HepG2 (cell line): Measurements from ENCODE around the gene DND1. TPM values are rescaled to one million over a fixed set of nuclear protein-coding genes. Genes with fewer than 3 reads are reported as not detected.

Source experiments
- HNRNPUL1 ChIP-seq: fragments of 200-400 bp; formaldehyde crosslinking; IDR thresholded peaks from 2 replicates; pipeline ENCODE4 v1.6.1; 2017; ENCODE audit warnings: low read depth, mild to moderate bottlenecking, low read length, moderate library complexity
- HOXA3 ChIP-seq: sonication (generic); formaldehyde crosslinking; IDR thresholded peaks from 2 replicates; pipeline ENCODE4 v1.5.0; 2020; ENCODE audit warnings: missing genetic modification reagents
- KMT2B ChIP-seq: IDR thresholded peaks from 2 replicates; pipeline ENCODE4 v1.6.1; 2016; ENCODE audit warnings: missing genetic modification reagents, missing compliant biosample characterization
- MZF1 ChIP-seq: sonication (generic); formaldehyde crosslinking; IDR thresholded peaks from 2 replicates; pipeline ENCODE4 v1.8.1; 2023; ENCODE audit warnings: mild to moderate bottlenecking, missing genetic modification reagents, borderline replicate concordance
- NR3C1 ChIP-seq: sonication (generic); formaldehyde crosslinking; IDR thresholded peaks from 2 replicates; pipeline ENCODE4 v1.4.0; 2020; ENCODE audit warnings: missing genetic modification reagents
- PHB2 ChIP-seq: fragments of 450-650 bp; IDR thresholded peaks from 2 replicates; pipeline ENCODE4 v1.6.1; 2018; ENCODE audit not compliant: partially characterized antibody
- SRF ChIP-seq: IDR thresholded peaks from 2 replicates; pipeline ENCODE4 v1.6.1; 2011; ENCODE audit warnings: mild to moderate bottlenecking, low read depth, low read length, moderate library complexity
- TFDP2 ChIP-seq: sonication (generic); formaldehyde crosslinking; IDR thresholded peaks from 2 replicates; pipeline ENCODE4 v1.4.0; 2020; ENCODE audit warnings: missing genetic modification reagents
- ZNF143 ChIP-seq: sonication (generic); formaldehyde crosslinking; IDR thresholded peaks from 2 replicates; pipeline ENCODE4 v1.4.0; 2020; ENCODE audit warnings: missing genetic modification reagents
- ZNF253 ChIP-seq: sonication (generic); formaldehyde crosslinking; IDR thresholded peaks from 2 replicates; pipeline ENCODE4 v1.8.0; 2022; ENCODE audit warnings: mild to moderate bottlenecking, missing genetic modification reagents, borderline replicate concordance
- ZNF431 ChIP-seq: sonication (generic); formaldehyde crosslinking; IDR thresholded peaks from 2 replicates; pipeline ENCODE4 v1.9.0; 2022; ENCODE audit warnings: missing genetic modification reagents, low read depth, mild to moderate bottlenecking, borderline replicate concordance
- ZNF646 ChIP-seq: sonication (generic); formaldehyde crosslinking; IDR thresholded peaks from 2 replicates; pipeline ENCODE4 v1.9.0; 2021; ENCODE audit warnings: mild to moderate bottlenecking, missing genetic modification reagents
- ZNF75D ChIP-seq: sonication (generic); formaldehyde crosslinking; IDR thresholded peaks from 2 replicates; pipeline ENCODE4 v1.8.1; 2023; ENCODE audit warnings: missing genetic modification reagents, mild to moderate bottlenecking, borderline replicate concordance
- polyA plus RNA-seq, 8 experiments: library from polyadenylated mRNA; depleted of rRNA in 3 of 8; stranded (reverse) in 7 of 8; unstranded in 1 of 8; fragments of >200 nt; fragmentation: Illumina TruSeq in 4 of 8; extraction: Trizol in 4 of 8; gene quantifications; 2 replicates each; pipeline versions ENCODE4 v1.2.1 to v1.2.3, GENCODE V29; 2011 to 2016; ENCODE audit warnings: low read depth in 4 of 8, missing spikeins in 1 of 8, mixed read lengths in 1 of 8; ENCODE audit not compliant: insufficient read depth in 1 of 8
- total RNA-seq, 5 experiments: library from RNA; depleted of rRNA; stranded (reverse); fragments of >200 nt; fragmentation: Illumina TruSeq; extraction: Trizol; gene quantifications; 2 replicates each; pipeline ENCODE4 v1.2.3, GENCODE V29; 2016; ENCODE audit warnings: low read depth in 1 of 5
- TF ChIP-seq, protein P1 (sequence below): sonication (generic); formaldehyde crosslinking; IDR thresholded peaks from 2 replicates; pipeline ENCODE4 v1.5.0; 2020; ENCODE audit warnings: mild to moderate bottlenecking, missing genetic modification reagents
- TF ChIP-seq, protein P2 (sequence below): sonication (generic); formaldehyde crosslinking; IDR thresholded peaks from 2 replicates; pipeline ENCODE4 v1.4.0; 2020; ENCODE audit warnings: missing genetic modification reagents
- TF ChIP-seq, protein P3 (sequence below): sonication (generic); formaldehyde crosslinking; IDR thresholded peaks from 2 replicates; pipeline ENCODE4 v1.5.0; 2020; ENCODE audit warnings: missing genetic modification reagents

Gene DND1
- total and polyA plus RNA-seq, 2 of the 13 experiments (the other 11 are each of a cell fraction or from before 2014, with no cell fraction given), result 0.48 to 0.55 TPM

- no peak for TF ChIP-seq ZNF431
- TF ChIP-seq, protein P1, sequence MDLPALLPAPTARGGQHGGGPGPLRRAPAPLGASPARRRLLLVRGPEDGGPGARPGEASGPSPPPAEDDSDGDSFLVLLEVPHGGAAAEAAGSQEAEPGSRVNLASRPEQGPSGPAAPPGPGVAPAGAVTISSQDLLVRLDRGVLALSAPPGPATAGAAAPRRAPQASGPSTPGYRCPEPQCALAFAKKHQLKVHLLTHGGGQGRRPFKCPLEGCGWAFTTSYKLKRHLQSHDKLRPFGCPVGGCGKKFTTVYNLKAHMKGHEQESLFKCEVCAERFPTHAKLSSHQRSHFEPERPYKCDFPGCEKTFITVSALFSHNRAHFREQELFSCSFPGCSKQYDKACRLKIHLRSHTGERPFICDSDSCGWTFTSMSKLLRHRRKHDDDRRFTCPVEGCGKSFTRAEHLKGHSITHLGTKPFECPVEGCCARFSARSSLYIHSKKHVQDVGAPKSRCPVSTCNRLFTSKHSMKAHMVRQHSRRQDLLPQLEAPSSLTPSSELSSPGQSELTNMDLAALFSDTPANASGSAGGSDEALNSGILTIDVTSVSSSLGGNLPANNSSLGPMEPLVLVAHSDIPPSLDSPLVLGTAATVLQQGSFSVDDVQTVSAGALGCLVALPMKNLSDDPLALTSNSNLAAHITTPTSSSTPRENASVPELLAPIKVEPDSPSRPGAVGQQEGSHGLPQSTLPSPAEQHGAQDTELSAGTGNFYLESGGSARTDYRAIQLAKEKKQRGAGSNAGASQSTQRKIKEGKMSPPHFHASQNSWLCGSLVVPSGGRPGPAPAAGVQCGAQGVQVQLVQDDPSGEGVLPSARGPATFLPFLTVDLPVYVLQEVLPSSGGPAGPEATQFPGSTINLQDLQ (CRISPR knock-in tag), result no peak
- no peak for TF ChIP-seq NR3C1 (CRISPR knock-in tag)
- TF ChIP-seq KMT2B (CRISPR knock-in tag), result no peak
- TF ChIP-seq SRF, result no peak
- TF ChIP-seq ZNF143 (CRISPR knock-in tag), result no peak
- TF ChIP-seq HOXA3 (CRISPR knock-in tag), result no peak
- TF ChIP-seq ZNF253 (CRISPR knock-in tag), result no peak
- TF ChIP-seq HNRNPUL1, result no peak
- no peak for TF ChIP-seq TFDP2
- TF ChIP-seq ZNF646 (CRISPR knock-in tag), result no peak
- TF ChIP-seq ZNF75D, result no peak
- TF ChIP-seq, protein P2, sequence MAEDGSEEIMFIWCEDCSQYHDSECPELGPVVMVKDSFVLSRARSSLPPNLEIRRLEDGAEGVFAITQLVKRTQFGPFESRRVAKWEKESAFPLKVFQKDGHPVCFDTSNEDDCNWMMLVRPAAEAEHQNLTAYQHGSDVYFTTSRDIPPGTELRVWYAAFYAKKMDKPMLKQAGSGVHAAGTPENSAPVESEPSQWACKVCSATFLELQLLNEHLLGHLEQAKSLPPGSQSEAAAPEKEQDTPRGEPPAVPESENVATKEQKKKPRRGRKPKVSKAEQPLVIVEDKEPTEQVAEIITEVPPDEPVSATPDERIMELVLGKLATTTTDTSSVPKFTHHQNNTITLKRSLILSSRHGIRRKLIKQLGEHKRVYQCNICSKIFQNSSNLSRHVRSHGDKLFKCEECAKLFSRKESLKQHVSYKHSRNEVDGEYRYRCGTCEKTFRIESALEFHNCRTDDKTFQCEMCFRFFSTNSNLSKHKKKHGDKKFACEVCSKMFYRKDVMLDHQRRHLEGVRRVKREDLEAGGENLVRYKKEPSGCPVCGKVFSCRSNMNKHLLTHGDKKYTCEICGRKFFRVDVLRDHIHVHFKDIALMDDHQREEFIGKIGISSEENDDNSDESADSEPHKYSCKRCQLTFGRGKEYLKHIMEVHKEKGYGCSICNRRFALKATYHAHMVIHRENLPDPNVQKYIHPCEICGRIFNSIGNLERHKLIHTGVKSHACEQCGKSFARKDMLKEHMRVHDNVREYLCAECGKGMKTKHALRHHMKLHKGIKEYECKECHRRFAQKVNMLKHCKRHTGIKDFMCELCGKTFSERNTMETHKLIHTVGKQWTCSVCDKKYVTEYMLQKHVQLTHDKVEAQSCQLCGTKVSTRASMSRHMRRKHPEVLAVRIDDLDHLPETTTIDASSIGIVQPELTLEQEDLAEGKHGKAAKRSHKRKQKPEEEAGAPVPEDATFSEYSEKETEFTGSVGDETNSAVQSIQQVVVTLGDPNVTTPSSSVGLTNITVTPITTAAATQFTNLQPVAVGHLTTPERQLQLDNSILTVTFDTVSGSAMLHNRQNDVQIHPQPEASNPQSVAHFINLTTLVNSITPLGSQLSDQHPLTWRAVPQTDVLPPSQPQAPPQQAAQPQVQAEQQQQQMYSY (CRISPR knock-in tag), result no peak
- TF ChIP-seq, protein P3, sequence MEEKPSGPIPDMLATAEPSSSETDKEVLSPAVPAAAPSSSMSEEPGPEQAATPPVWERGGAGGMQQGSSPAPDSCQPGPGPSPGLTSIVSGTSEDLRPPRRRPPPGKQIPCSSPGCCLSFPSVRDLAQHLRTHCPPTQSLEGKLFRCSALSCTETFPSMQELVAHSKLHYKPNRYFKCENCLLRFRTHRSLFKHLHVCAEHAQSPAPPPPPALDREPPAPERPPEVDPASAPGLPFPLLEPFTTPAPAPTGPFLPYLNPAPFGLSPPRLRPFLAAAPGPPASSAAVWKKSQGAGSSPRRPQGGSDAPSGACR, result no peak
- no peak for TF ChIP-seq MZF1 (CRISPR knock-in tag)
- no peak for TF ChIP-seq PHB2
Measured at GRCh38 chr5:140633021-140633471, 40.3 kb downstream of the DND1 start, which contains the start of gene CD14 (continued).
